Mammary epithelial cell (primary cell): ENCODE results near the gene MTURN.

Experiments
- CTCF ChIP-seq, 2 donors: IDR thresholded peaks in 1 of 2; conservative IDR thresholded peaks in 1 of 2; 2 replicates each; pipeline ENCODE4 v1.5.1; 2011 to 2012; ENCODE audit warnings: inconsistent platforms in 2 of 2, low read length in 2 of 2, mild to moderate bottlenecking in 2 of 2, control low read depth in 1 of 2, low read depth in 1 of 2; ENCODE audit not compliant: insufficient read depth in 1 of 2; ENCODE audit errors: extremely low read depth in 1 of 2
- EZH2 ChIP-seq: IDR thresholded peaks from 2 replicates; pipeline ENCODE4 v1.6.1; 2012; ENCODE audit warnings: low read length, inconsistent platforms, borderline replicate concordance

- TF ChIP-seq CTCF (conservative IDR thresholded peaks at IDR 0.05 in 1 of 2, IDR thresholded peaks at IDR 0.05 in 1 of 2; ENCODE audit: extremely low read depth in 1 of 2, insufficient read depth in 1 of 2, low read depth in 1 of 2, low read length in 2 of 2) (no peak), EZH2 (no peak)
Observed at GRCh38 chr7:30157204-30157603, 22.4 kb downstream of the MTURN start.
